ENCODE data around the gene MALRD1.

Gene MALRD1

DNA sequence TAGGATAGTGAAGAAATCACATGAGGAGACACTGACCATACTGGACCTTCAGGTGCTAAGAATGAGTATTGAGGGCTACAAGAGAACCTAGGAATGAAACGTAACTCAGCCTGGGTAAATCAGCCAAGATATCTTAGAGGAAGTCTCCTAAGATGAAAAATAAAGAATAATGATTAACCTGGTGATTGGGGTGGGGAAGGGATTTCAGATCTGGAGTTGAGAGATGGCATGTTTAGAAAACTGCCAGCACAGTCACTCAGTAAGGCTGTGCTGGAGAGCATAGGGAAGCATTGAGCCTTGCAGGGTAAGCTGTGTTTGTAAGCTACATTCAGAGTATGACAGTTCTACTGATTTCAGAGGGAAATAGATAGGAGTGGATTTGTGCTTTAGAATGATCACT lies 1.9 kb upstream of the MALRD1 start:
- no peaks in the 10 kb centered on the region for H3K36me3 ChIP-seq (ENCODE audit: insufficient read depth, low read length)
- no peak overlapping the region for H3K27ac ChIP-seq (ENCODE audit: low read depth, low read length)
- H3K9me3 ChIP-seq (ENCODE audit: low read length) = no peaks in the 10 kb centered on the region
- no peak overlapping the region for H3K9ac ChIP-seq (ENCODE audit: low read length)
- H3K4me3 ChIP-seq (ENCODE audit: low read depth in 1 of 2, low read length in 2 of 2) = no peak overlapping the region
- H3K27me3 ChIP-seq (ENCODE audit: control insufficient read depth in 1 of 2, insufficient read depth in 2 of 2, low read length in 2 of 2) = no peaks in the 10 kb centered on the region
- no peaks in the 10 kb centered on the region for H3K4me1 ChIP-seq (ENCODE audit: insufficient read depth, low read length)

DNA sequence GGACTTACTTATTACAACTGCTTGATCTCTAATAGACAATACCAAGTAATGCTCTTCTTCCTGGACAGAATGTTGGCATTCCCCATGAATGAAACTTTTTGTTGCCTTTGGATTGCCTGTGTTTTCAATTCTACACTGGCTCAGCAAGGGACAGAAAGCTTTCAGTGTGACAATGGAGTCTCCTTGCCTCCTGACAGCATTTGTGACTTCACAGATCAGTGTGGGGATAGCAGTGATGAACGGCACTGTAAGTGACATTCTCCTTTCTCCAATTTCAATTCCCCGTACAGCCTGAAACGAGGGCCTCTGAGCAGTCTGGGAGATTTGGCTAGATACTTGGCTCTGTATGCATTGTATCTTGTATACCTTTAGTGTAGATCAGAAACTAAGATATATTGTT lies 290 bp downstream of the MALRD1 start:
- no peaks in the 10 kb centered on the region for H3K4me1 ChIP-seq (ENCODE audit: insufficient read depth, low read length)
- no peak overlapping the region for H3K27ac ChIP-seq (ENCODE audit: low read depth, low read length)
- H3K36me3 ChIP-seq (ENCODE audit: insufficient read depth, low read length) = no peaks in the 10 kb centered on the region
- H3K27me3 ChIP-seq (ENCODE audit: control insufficient read depth in 1 of 2, insufficient read depth in 2 of 2, low read length in 2 of 2) = no peaks in the 10 kb centered on the region
- no peak overlapping the region for H3K4me3 ChIP-seq (ENCODE audit: low read depth in 1 of 2, low read length in 2 of 2)
- H3K9ac ChIP-seq (ENCODE audit: low read length) = no peak overlapping the region
- H3K9me3 ChIP-seq (ENCODE audit: low read length) = no peaks in the 10 kb centered on the region

DNA sequence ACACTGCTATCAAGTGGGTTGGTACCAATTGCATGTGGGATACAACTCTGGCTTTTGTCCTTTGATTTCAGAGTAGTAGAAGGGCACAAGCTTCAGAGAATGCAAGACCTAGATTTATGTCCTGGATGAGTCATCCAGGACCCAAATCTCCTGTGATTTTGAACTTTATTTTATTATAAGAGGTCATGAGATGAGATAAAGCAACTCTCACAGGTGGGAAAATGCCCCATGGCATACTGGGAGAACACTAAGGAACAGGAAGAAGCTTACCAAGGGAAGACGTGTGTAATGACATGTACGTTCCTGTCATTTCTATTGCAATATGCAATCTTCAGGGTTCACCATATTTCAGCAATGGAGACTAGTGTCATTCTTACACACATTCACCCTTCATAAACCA lies 966 bp downstream of the MALRD1 start:
- Histone ChIP-seq H3K4me1 (ENCODE audit: insufficient read depth, low read length) (no peaks in the 10 kb centered on the region), H3K27ac (ENCODE audit: low read depth, low read length) (no peak overlapping the region), H3K27me3 (ENCODE audit: control insufficient read depth in 1 of 2, insufficient read depth in 2 of 2, low read length in 2 of 2) (no peaks in the 10 kb centered on the region), H3K4me3 (ENCODE audit: low read depth in 1 of 2, low read length in 2 of 2) (no peak overlapping the region), H3K9ac (ENCODE audit: low read length) (no peak overlapping the region), H3K9me3 (ENCODE audit: low read length) (no peaks in the 10 kb centered on the region), H3K36me3 (ENCODE audit: insufficient read depth, low read length) (no peaks in the 10 kb centered on the region)

DNA sequence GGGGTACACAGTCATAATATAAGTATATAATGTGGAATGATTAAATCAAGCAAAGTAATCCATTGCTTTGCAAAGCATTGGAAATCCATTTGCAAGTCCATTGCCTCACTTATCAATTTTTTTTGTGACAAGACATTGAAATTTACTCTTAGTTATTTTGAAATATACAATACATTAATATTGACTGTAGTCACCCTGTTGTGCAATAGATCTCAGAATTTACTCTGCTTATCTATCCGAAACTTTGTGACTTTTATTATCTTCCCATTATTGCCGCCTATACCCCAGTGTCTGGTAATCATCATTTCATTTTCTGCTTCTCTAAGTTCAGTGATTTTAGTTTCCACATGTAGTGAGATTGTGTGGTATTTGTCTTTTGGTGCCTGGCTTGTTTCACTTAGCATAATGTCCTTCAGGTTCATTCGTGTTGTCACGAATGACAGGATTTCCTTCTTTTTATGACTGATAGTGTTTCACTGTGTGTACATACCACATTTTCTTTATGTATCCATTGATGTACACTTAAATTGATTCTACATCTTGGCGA lies 5.8 kb downstream of the MALRD1 start:
- no peaks in the 10 kb centered on the region for H3K9me3 ChIP-seq (ENCODE audit: low read length)
- H3K27ac ChIP-seq (ENCODE audit: low read depth, low read length) = no peak overlapping the region
- H3K27me3 ChIP-seq (ENCODE audit: control insufficient read depth in 1 of 2, insufficient read depth in 2 of 2, low read length in 2 of 2) = no peaks in the 10 kb centered on the region
- no peaks in the 10 kb centered on the region for H3K36me3 ChIP-seq (ENCODE audit: insufficient read depth, low read length)
- no peak overlapping the region for H3K9ac ChIP-seq (ENCODE audit: low read length)
- H3K4me1 ChIP-seq (ENCODE audit: insufficient read depth, low read length) = no peaks in the 10 kb centered on the region
- H3K4me3 ChIP-seq (ENCODE audit: low read depth in 1 of 2, low read length in 2 of 2) = no peak overlapping the region

DNA sequence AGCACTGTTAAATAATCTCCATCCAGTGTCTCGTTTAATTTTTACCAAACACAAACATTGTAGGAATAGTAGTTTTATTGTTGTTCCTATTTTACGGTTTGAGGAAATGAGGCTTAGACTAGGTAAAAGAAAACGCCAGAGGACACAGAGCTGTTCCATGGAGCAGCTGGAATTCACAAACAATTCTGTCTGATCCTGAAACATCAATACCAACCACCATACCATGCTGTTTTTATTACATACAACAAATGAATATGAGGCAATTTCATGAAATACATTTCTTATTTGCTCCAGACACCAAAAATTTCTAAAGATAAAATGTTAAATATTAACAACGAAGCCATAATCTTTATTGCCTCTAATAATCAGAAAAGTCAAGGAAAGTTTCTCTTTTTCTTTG lies 9.4 kb downstream of the MALRD1 start:
- Histone ChIP-seq H3K4me3 (ENCODE audit: low read depth in 1 of 2, low read length in 2 of 2) (no peak overlapping the region), H3K36me3 (ENCODE audit: insufficient read depth, low read length) (no peaks in the 10 kb centered on the region), H3K27me3 (ENCODE audit: control insufficient read depth in 1 of 2, insufficient read depth in 2 of 2, low read length in 2 of 2) (no peaks in the 10 kb centered on the region), H3K9ac (ENCODE audit: low read length) (no peak overlapping the region), H3K4me1 (ENCODE audit: insufficient read depth, low read length) (no peaks in the 10 kb centered on the region), H3K9me3 (ENCODE audit: low read length) (no peaks in the 10 kb centered on the region), H3K27ac (ENCODE audit: low read depth, low read length) (no peak overlapping the region)

DNA sequence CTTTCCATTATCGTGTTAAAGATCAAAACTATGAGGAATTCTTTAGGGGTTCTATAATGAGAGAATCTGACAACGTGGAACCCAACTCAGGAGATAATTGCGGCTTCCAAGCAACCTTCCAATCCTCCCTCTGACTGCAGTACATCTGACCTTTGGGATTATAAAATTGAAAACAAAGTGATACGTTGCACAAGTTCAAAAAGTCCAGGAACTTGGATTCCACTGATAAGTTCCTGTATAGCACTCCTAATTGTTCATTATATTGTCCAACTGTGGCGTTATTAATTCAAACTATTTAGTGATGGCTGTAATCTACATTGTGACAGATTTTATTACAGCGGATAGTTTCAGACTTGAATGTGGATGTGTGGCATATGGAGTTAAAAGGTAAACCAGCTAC lies 15.4 kb downstream of the MALRD1 start:
- no peaks in the 10 kb centered on the region for H3K27me3 ChIP-seq (ENCODE audit: control insufficient read depth in 1 of 2, insufficient read depth in 2 of 2, low read length in 2 of 2)
- no peaks in the 10 kb centered on the region for H3K9me3 ChIP-seq (ENCODE audit: low read length)
- H3K27ac ChIP-seq (ENCODE audit: low read depth, low read length) = no peak overlapping the region
- H3K4me3 ChIP-seq (ENCODE audit: low read depth in 1 of 2, low read length in 2 of 2) = no peak overlapping the region
- no peak overlapping the region for H3K9ac ChIP-seq (ENCODE audit: low read length)
- no peaks in the 10 kb centered on the region for H3K36me3 ChIP-seq (ENCODE audit: insufficient read depth, low read length)
- H3K4me1 ChIP-seq (ENCODE audit: insufficient read depth, low read length) = no peaks in the 10 kb centered on the region

DNA sequence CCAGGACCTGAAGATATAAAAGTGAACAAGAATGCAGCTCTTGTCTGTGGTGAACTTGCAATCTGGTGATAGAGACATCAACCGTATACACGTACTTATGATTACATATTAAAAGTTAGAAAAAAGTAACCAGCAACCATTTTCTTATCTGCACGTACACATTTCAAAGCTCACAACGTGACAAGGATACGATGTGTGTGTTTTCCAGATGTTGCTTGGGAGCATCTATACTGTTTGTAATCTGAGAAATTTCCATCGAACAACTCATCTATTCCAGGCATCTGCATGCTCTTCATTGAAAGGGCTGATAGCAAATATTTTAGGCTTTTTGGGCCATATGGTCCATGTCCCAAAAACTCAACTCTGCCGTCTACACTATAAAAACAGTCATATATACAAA lies 23.3 kb downstream of the MALRD1 start:
- Histone ChIP-seq H3K4me3 (ENCODE audit: low read depth in 1 of 2, low read length in 2 of 2) (no peak overlapping the region), H3K36me3 (ENCODE audit: insufficient read depth, low read length) (no peaks in the 10 kb centered on the region), H3K27me3 (ENCODE audit: control insufficient read depth in 1 of 2, insufficient read depth in 2 of 2, low read length in 2 of 2) (no peaks in the 10 kb centered on the region), H3K9me3 (ENCODE audit: low read length) (no peaks in the 10 kb centered on the region), H3K27ac (ENCODE audit: low read depth, low read length) (no peak overlapping the region), H3K4me1 (ENCODE audit: insufficient read depth, low read length) (no peaks in the 10 kb centered on the region), H3K9ac (ENCODE audit: low read length) (no peak overlapping the region)

DNA sequence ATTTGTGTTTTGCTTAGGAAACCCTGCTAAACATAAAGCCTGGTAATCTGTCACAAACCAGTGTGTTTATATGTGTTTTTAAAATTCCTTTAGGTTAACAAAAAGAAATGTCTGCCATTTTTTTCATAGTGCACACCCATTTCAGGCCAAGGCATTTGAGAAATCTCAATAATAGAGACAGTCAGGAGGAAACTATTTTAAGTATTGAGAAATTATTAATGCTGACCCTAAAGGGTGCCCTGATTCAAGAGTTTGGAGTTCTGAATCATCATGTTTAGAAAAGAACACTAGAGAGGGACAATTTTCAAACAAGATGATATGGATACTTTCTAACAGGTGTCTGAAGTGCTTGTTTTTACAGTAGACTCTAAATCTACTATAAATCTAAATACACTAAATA lies 28.7 kb downstream of the MALRD1 start:
- H3K4me3 ChIP-seq (ENCODE audit: low read depth in 1 of 2, low read length in 2 of 2) = no peak overlapping the region
- no peaks in the 10 kb centered on the region for H3K4me1 ChIP-seq (ENCODE audit: insufficient read depth, low read length)
- no peaks in the 10 kb centered on the region for H3K36me3 ChIP-seq (ENCODE audit: insufficient read depth, low read length)
- no peaks in the 10 kb centered on the region for H3K27me3 ChIP-seq (ENCODE audit: control insufficient read depth in 1 of 2, insufficient read depth in 2 of 2, low read length in 2 of 2)
- H3K9me3 ChIP-seq (ENCODE audit: low read length) = no peaks in the 10 kb centered on the region
- H3K9ac ChIP-seq (ENCODE audit: low read length) = no peak overlapping the region
- H3K27ac ChIP-seq (ENCODE audit: low read depth, low read length) = no peak overlapping the region

DNA sequence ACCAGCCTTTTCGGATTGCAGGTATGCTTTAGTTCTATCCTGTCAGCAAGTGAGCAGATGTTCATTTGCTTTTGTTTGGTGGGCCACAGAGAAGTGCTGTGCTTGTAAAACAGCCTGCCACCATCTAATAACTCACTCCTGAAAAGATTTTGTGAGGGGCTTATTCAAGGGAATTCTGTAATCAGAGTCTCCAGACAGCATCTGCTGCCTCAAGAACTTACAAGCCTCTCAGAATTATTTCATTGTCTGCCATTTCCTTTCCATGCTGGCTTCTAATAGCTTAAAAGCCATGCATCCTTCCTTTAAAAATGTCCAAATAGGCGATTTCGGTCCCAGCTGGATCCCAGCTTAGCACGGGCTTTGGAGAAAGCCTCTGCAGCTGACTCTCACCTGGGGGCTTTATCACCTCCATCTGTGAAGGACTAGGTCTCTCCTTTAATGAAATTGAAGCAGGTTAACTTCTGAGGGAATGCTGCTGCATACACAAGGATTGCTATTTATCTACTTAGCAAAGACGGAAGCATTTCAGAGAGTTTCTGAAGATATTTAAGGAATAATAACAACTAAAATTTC lies 48.0 kb downstream of the MALRD1 start:
- Histone ChIP-seq H3K9ac (ENCODE audit: low read length) (no peak overlapping the region), H3K4me3 (ENCODE audit: low read depth in 1 of 2, low read length in 2 of 2) (no peak overlapping the region), H3K36me3 (ENCODE audit: insufficient read depth, low read length) (no peaks in the 10 kb centered on the region), H3K27ac (ENCODE audit: low read depth, low read length) (no peak overlapping the region), H3K9me3 (ENCODE audit: low read length) (no peaks in the 10 kb centered on the region), H3K4me1 (ENCODE audit: insufficient read depth, low read length) (no peaks in the 10 kb centered on the region), H3K27me3 (ENCODE audit: control insufficient read depth in 1 of 2, insufficient read depth in 2 of 2, low read length in 2 of 2) (no peaks in the 10 kb centered on the region)

DNA sequence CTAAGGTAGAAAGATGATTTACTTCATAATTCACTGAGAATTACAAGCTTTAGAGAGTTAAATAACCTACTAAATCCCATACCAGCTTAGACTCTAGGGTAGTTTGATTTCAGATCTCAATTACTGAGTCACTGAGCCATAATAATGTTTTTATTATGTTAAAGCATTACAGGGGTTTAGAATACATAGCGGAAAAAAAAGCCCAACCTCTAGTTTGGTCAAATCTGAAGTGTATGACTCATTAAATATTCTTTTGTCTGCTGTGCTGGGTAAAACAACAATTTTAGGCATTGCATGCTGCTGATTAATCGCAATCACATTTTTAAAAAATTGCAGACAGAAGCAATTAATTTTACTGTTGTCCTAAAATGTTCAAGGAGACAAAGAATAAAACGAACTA lies 48.5 kb downstream of the MALRD1 start:
- no peaks in the 10 kb centered on the region for H3K36me3 ChIP-seq (ENCODE audit: insufficient read depth, low read length)

DNA sequence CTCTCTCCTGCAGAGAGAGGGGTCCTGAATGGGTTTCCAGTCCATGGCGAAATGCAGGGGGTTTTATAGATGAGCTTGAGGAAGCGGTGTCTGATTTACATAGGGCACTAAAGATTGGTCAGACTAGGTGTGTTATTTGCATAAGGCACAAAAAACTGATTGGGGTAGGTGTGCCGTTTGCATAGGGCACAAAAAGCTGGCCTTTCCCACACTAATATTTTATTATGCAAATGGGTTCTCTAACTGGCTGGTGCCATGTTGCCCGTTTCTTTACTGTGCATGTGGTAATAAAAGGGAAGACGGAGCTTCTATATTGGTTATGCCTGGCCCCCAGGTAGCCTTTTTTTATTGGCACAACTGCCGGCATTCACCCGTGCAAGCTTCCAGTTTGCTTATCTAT lies 50.2 kb downstream of the MALRD1 start:
- no peaks in the 10 kb centered on the region for H3K36me3 ChIP-seq (ENCODE audit: insufficient read depth, low read length)
- H3K4me1 ChIP-seq (ENCODE audit: insufficient read depth, low read length) = no peaks in the 10 kb centered on the region
- no peak overlapping the region for H3K9ac ChIP-seq (ENCODE audit: low read length)
- H3K4me3 ChIP-seq (ENCODE audit: low read depth in 1 of 2, low read length in 2 of 2) = no peak overlapping the region
- no peaks in the 10 kb centered on the region for H3K9me3 ChIP-seq (ENCODE audit: low read length)
- no peak overlapping the region for H3K27ac ChIP-seq (ENCODE audit: low read depth, low read length)
- H3K27me3 ChIP-seq (ENCODE audit: control insufficient read depth in 1 of 2, insufficient read depth in 2 of 2, low read length in 2 of 2) = no peaks in the 10 kb centered on the region

More for the DNA sequence above, 48.5 kb downstream of the MALRD1 start:
- no peaks in the 10 kb centered on the region for H3K9me3 ChIP-seq (ENCODE audit: low read length)
- no peak overlapping the region for H3K4me3 ChIP-seq (ENCODE audit: low read depth in 1 of 2, low read length in 2 of 2)
- H3K9ac ChIP-seq (ENCODE audit: low read length) = no peak overlapping the region
- H3K4me1 ChIP-seq (ENCODE audit: insufficient read depth, low read length) = no peaks in the 10 kb centered on the region
- H3K27me3 ChIP-seq (ENCODE audit: control insufficient read depth in 1 of 2, insufficient read depth in 2 of 2, low read length in 2 of 2) = no peaks in the 10 kb centered on the region
- no peak overlapping the region for H3K27ac ChIP-seq (ENCODE audit: low read depth, low read length)

DNA sequence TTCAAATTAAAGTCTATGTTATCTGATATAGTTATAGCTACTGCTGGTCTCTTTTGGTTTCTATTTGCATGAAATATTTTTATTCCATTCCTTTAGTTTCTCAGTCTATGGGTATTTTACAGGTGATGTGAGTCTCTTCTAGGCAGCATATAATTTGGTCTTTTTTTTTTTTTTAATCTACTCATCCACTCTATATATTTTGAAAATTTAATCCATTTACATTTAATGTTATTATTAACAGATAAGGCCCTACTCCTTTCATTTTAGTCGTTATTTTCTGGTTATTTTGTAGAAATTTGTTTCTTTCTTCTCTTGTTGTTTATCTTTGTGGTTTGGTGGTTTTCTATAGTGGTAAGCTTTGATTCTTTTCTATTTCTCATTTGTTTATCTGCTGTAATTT lies 58.8 kb downstream of the MALRD1 start:
- Histone ChIP-seq H3K9ac (ENCODE audit: low read length) (no peak overlapping the region), H3K9me3 (ENCODE audit: low read length) (no peaks in the 10 kb centered on the region), H3K4me1 (ENCODE audit: insufficient read depth, low read length) (no peaks in the 10 kb centered on the region), H3K4me3 (ENCODE audit: low read depth in 1 of 2, low read length in 2 of 2) (no peak overlapping the region), H3K36me3 (ENCODE audit: insufficient read depth, low read length) (no peaks in the 10 kb centered on the region), H3K27ac (ENCODE audit: low read depth, low read length) (no peak overlapping the region), H3K27me3 (ENCODE audit: control insufficient read depth in 1 of 2, insufficient read depth in 2 of 2, low read length in 2 of 2) (no peaks in the 10 kb centered on the region)

All from muscle layer of colon (tissue), 2 donors.